CD14-positive monocyte (primary cell): ENCODE data around the gene MUC5AC. TPM values are rescaled to one million over a fixed set of nuclear protein-coding genes. Genes with fewer than 3 reads are reported as not detected.

ENCODE experiments used
- DNase-seq, 3 donors: peaks; one replicate each; pipeline ENCODE4 v3.0.0-alpha.2; 2011 to 2022
- H2AFZ ChIP-seq: 2 replicates; pipeline ENCODE4 v1.6.0; 2012; ENCODE audit warnings: mild to moderate bottlenecking, low read depth, low read length, inconsistent platforms; ENCODE audit not compliant: insufficient read depth, poor library complexity, severe bottlenecking
- H3K27ac ChIP-seq, 2 donors: 1 replicate in 1 of 2; 2 replicates in 1 of 2; pipeline ENCODE4 v1.5.1; 2012 to 2013; ENCODE audit warnings: low read length in 2 of 2, control low read depth in 1 of 2, inconsistent platforms in 1 of 2, low read depth in 1 of 2, mild to moderate bottlenecking in 1 of 2
- H3K27me3 ChIP-seq, 2 donors: one replicate each; pipeline versions ENCODE4 v1.6.0 to v1.6.1; 2011 to 2013; ENCODE audit warnings: low read length in 2 of 2; ENCODE audit not compliant: control insufficient read depth in 2 of 2, insufficient read depth in 2 of 2
- H3K36me3 ChIP-seq, 2 donors: replicated peaks in 1 of 2; 1 replicate in 1 of 2; 2 replicates in 1 of 2; pipeline versions ENCODE4 v1.5.1 to v1.6.1; 2012 to 2013; ENCODE audit warnings: low read length in 2 of 2, control low read depth in 1 of 2, inconsistent platforms in 1 of 2, mild to moderate bottlenecking in 1 of 2; ENCODE audit not compliant: insufficient read depth in 2 of 2, control insufficient read depth in 1 of 2
- H3K4me1 ChIP-seq, 2 donors: 1 replicate in 1 of 2; 2 replicates in 1 of 2; pipeline versions ENCODE4 v1.5.1 to v1.6.1; 2012 to 2013; ENCODE audit warnings: low read length in 2 of 2, control low read depth in 1 of 2, inconsistent platforms in 1 of 2, mild to moderate bottlenecking in 1 of 2, moderate library complexity in 1 of 2; ENCODE audit not compliant: insufficient read depth in 2 of 2, control insufficient read depth in 1 of 2
- H3K4me2 ChIP-seq: replicated peaks from 2 replicates; pipeline ENCODE3; 2012; ENCODE audit warnings: low read length, moderate library complexity, mild to moderate bottlenecking; ENCODE audit not compliant: poor library complexity, severe bottlenecking; ENCODE audit errors: extremely low read depth
- H3K4me3 ChIP-seq, 3 experiments: fragments of 200-600 bp in 1 of 3; sonication (generic) in 1 of 3; replicated peaks in 1 of 3; 1 replicate in 2 of 3; 2 replicates in 1 of 3; pipeline ENCODE4 v1.5.1; 2011 to 2013; ENCODE audit warnings: low read length in 3 of 3, mild to moderate bottlenecking in 3 of 3, control low read depth in 2 of 3, low read depth in 2 of 3, inconsistent platforms in 1 of 3, moderate library complexity in 1 of 3
- H3K79me2 ChIP-seq: 2 replicates; pipeline ENCODE4 v1.6.0; 2012; ENCODE audit warnings: mild to moderate bottlenecking, control low read depth, inconsistent platforms, low read length, moderate library complexity; ENCODE audit not compliant: insufficient read depth
- H3K9ac ChIP-seq: 2 replicates; pipeline ENCODE4 v1.6.0; 2017; ENCODE audit warnings: low read length, mild to moderate bottlenecking; ENCODE audit not compliant: insufficient read depth, poor library complexity, severe bottlenecking
- H3K9me3 ChIP-seq, 2 donors: replicated peaks in 1 of 2; 1 replicate in 1 of 2; 2 replicates in 1 of 2; pipeline versions ENCODE4 v1.5.1 to v1.6.1; 2012 to 2013; ENCODE audit warnings: low read length in 2 of 2, control low read depth in 1 of 2; ENCODE audit not compliant: control insufficient read depth in 1 of 2, insufficient read depth in 1 of 2
- H4K20me1 ChIP-seq: 2 replicates; pipeline ENCODE4 v1.6.0; 2012; ENCODE audit warnings: mild to moderate bottlenecking, low read length, control low read depth, moderate library complexity; ENCODE audit not compliant: insufficient read depth
- H3K27ac Mint-ChIP-seq, 7 donors: one replicate each; pipeline ENCODE4 v1.8.0; 2020; ENCODE audit warnings: mild to moderate bottlenecking in 7 of 7, mixed read lengths in 7 of 7, moderate library complexity in 6 of 7, inconsistent platforms in 2 of 7
- H3K27me3 Mint-ChIP-seq, 3 donors: one replicate each; pipeline ENCODE4 v1.8.0; 2021 to 2022; ENCODE audit warnings: low read depth in 3 of 3, mild to moderate bottlenecking in 3 of 3, mixed read lengths in 3 of 3, moderate library complexity in 3 of 3, inconsistent platforms in 1 of 3
- H3K36me3 Mint-ChIP-seq, 2 donors: one replicate each; pipeline ENCODE4 v1.8.0; 2020; ENCODE audit warnings: mixed read lengths in 2 of 2, inconsistent platforms in 1 of 2, mild to moderate bottlenecking in 1 of 2
- H3K4me1 Mint-ChIP-seq: one replicate; pipeline ENCODE4 v1.8.0; 2020; ENCODE audit warnings: mild to moderate bottlenecking, mixed read lengths
- H3K4me3 Mint-ChIP-seq, 2 donors: one replicate each; pipeline ENCODE4 v1.8.0; 2020; ENCODE audit warnings: mild to moderate bottlenecking in 2 of 2, mixed read lengths in 2 of 2, moderate library complexity in 1 of 2
- H3K9me3 Mint-ChIP-seq, 7 donors: one replicate each; pipeline ENCODE4 v1.8.0; 2020 to 2022; ENCODE audit warnings: mixed read lengths in 7 of 7, mild to moderate bottlenecking in 6 of 7, moderate library complexity in 6 of 7, inconsistent platforms in 2 of 7
- CTCF ChIP-seq: fragments of 200-600 bp; IDR thresholded peaks from one replicate; pipeline ENCODE4 v1.8.0; 2022; ENCODE audit warnings: antibody characterized with exemption, mild to moderate bottlenecking
- WGBS: methylation state at CpG from one replicate; pipeline ENCODE4 v1.1.5; 2013; ENCODE audit warnings: missing lambda C conversion rate; ENCODE audit not compliant: insufficient coverage; 5-methylcytosine and 5-hydroxymethylcytosine counted together
- intact Hi-C, 2 donors: fragments of 100-400 bp; cut with micrococcal nuclease; formaldehyde crosslinking; loops; one replicate each; pipeline versions ENCODE4 v1.15.0 to v1.15.1; 2023
- polyA plus RNA-seq, 3 donors: library from polyadenylated mRNA; depleted of rRNA in 1 of 3; unstranded in 2 of 3; stranded (reverse) in 1 of 3; fragments of 300-500 nt in 2 of 3; fragments of >200 nt in 1 of 3; fragmentation: Illumina TruSeq in 2 of 3; gene quantifications; 1 replicate in 2 of 3; 2 replicates in 1 of 3; pipeline ENCODE4 v1.2.3, GENCODE V29; 2012 to 2021

The MUC5AC gene
- polyA plus RNA-seq, 3 donors, result not detected

GRCh38 chr11:1240771-1241170, 83.0 kb downstream of the MUC5AC start:
- Histone ChIP-seq H3K27me3 (no peaks in the 10 kb centered on the region), H4K20me1 (no peaks in the 10 kb centered on the region), H2AFZ (no peak overlapping the region), H3K4me2 (no peak overlapping the region), H3K79me2 (no peaks in the 10 kb centered on the region), H3K36me3 (no peaks in the 10 kb centered on the region), H3K4me3 (no peak overlapping the region), H3K9ac (no peak overlapping the region), H3K9me3 (peaks cover 11 to 40% of the 10 kb centered on the region in 2 donors), H3K27ac (no peak overlapping the region), H3K4me1 (no peaks in the 10 kb centered on the region)
- Mint-ChIP-seq H3K36me3 (no peaks in the 10 kb centered on the region), H3K4me1 (no peaks in the 10 kb centered on the region), H3K9me3 (peaks cover 27 to 34% (median 30%) of the 10 kb centered on the region in 7 donors), H3K27me3 (peaks cover 0 to 5% (median 4%) of the 10 kb centered on the region in 3 donors), H3K4me3 (no peak overlapping the region), H3K27ac (no peak overlapping the region)
- TF ChIP-seq CTCF, result no peak
- DNase-seq, result no peak
- intact Hi-C loops, result no loop called here
- WGBS, result 97% methylated on average over 25 of the region's 25 CpGs

- H3K27me3 ChIP-seq, result no peaks in the 10 kb centered on the region
- no peaks in the 10 kb centered on the region for H4K20me1 ChIP-seq
- H3K36me3 Mint-ChIP-seq, result no peaks in the 10 kb centered on the region
- peaks cover 36 to 42% (median 38%) of the 10 kb centered on the region in 7 donors for H3K9me3 Mint-ChIP-seq
- intact Hi-C loops, result no loop called here
- no peak for TF ChIP-seq CTCF
- WGBS, result 97% methylated on average over 19 of the region's 20 CpGs
- no peaks in the 10 kb centered on the region for H3K4me1 Mint-ChIP-seq
- no peak overlapping the region for H3K4me2 ChIP-seq
- H3K4me1 ChIP-seq, result no peaks in the 10 kb centered on the region
- no peak overlapping the region for H2AFZ ChIP-seq
- H3K9me3 ChIP-seq, result peaks cover 15 to 48% of the 10 kb centered on the region in 2 donors
- no peak overlapping the region for H3K4me3 ChIP-seq
- no peak overlapping the region for H3K9ac ChIP-seq
- no peak overlapping the region for H3K27ac Mint-ChIP-seq
- H3K36me3 ChIP-seq, result no peaks in the 10 kb centered on the region
- peaks cover 0 to 5% (median 4%) of the 10 kb centered on the region in 3 donors for H3K27me3 Mint-ChIP-seq
- DNase-seq, result no peak
- no peak overlapping the region for H3K4me3 Mint-ChIP-seq
- no peak overlapping the region for H3K27ac ChIP-seq
- no peaks in the 10 kb centered on the region for H3K79me2 ChIP-seq
Observed at GRCh38 chr11:1241706-1242105, 84.0 kb downstream of the MUC5AC start.
